HepG2 (cell line): ENCODE measurements around the gene SUPT4H1. TPM values are rescaled to one million over a fixed set of nuclear protein-coding genes. Genes with fewer than 3 reads are reported as not detected.
A peak's percentile ranks its signal among the peaks of the same experiment; 100 is the strongest.

ENCODE experiments used
- GPN1 ChIP-seq: sonication (generic); formaldehyde crosslinking; IDR thresholded peaks from 2 replicates; pipeline ENCODE4 v1.5.1; 2020; ENCODE audit warnings: missing genetic modification reagents, borderline replicate concordance
- HES4 ChIP-seq: sonication (generic); formaldehyde crosslinking; IDR thresholded peaks from 2 replicates; pipeline ENCODE4 v1.9.0; 2021; ENCODE audit warnings: mild to moderate bottlenecking, missing genetic modification reagents, borderline replicate concordance
- PITX1 ChIP-seq: sonication (generic); formaldehyde crosslinking; IDR thresholded peaks from 2 replicates; pipeline ENCODE4 v1.5.1; 2020; ENCODE audit warnings: mild to moderate bottlenecking, missing genetic modification reagents
- SATB2 ChIP-seq: sonication (generic); formaldehyde crosslinking; IDR thresholded peaks from 2 replicates; pipeline ENCODE4 v1.5.0; 2020; ENCODE audit warnings: missing genetic modification reagents
- ZMYM2 ChIP-seq: sonication (generic); formaldehyde crosslinking; IDR thresholded peaks from 2 replicates; pipeline ENCODE4 v1.8.0; 2022; ENCODE audit warnings: mild to moderate bottlenecking, missing genetic modification reagents
- ZNF24 ChIP-seq: fragments of 450-650 bp; IDR thresholded peaks from 2 replicates; pipeline ENCODE4 v1.6.1; 2017; ENCODE audit warnings: antibody characterized with exemption, mild to moderate bottlenecking
- ZNF563 ChIP-seq: sonication (generic); formaldehyde crosslinking; IDR thresholded peaks from 2 replicates; pipeline ENCODE4 v1.8.0; 2022; ENCODE audit warnings: mild to moderate bottlenecking, moderate library complexity, missing genetic modification reagents
- polyA plus RNA-seq, 8 experiments: library from polyadenylated mRNA; depleted of rRNA in 3 of 8; stranded (reverse) in 7 of 8; unstranded in 1 of 8; fragments of >200 nt; fragmentation: Illumina TruSeq in 4 of 8; extraction: Trizol in 4 of 8; gene quantifications; 2 replicates each; pipeline versions ENCODE4 v1.2.1 to v1.2.3, GENCODE V29; 2011 to 2016; ENCODE audit warnings: low read depth in 4 of 8, missing spikeins in 1 of 8, mixed read lengths in 1 of 8; ENCODE audit not compliant: insufficient read depth in 1 of 8
- total RNA-seq, 5 experiments: library from RNA; depleted of rRNA; stranded (reverse); fragments of >200 nt; fragmentation: Illumina TruSeq; extraction: Trizol; gene quantifications; 2 replicates each; pipeline ENCODE4 v1.2.3, GENCODE V29; 2016; ENCODE audit warnings: low read depth in 1 of 5
- TF ChIP-seq, protein P1 (sequence below): sonication (generic); formaldehyde crosslinking; IDR thresholded peaks from 2 replicates; pipeline ENCODE4 v1.8.0; 2023; ENCODE audit warnings: mild to moderate bottlenecking, missing genetic modification reagents
- TF ChIP-seq, protein P2 (sequence below), 2 experiments: sonication (generic) in 1 of 2; formaldehyde crosslinking in 1 of 2; IDR thresholded peaks; 2 replicates each; pipeline versions ENCODE4 v1.4.0 to v1.6.1; 2016 to 2020; ENCODE audit warnings: borderline replicate concordance in 1 of 2, low read depth in 1 of 2, mild to moderate bottlenecking in 1 of 2, missing genetic modification reagents in 1 of 2
- TF ChIP-seq, protein P3 (sequence below): sonication (generic); formaldehyde crosslinking; IDR thresholded peaks from 2 replicates; pipeline ENCODE4 v1.4.0; 2020; ENCODE audit warnings: missing genetic modification reagents
- TF ChIP-seq, protein P4 (sequence below): IDR thresholded peaks from 2 replicates; pipeline ENCODE4 v1.6.1; 2018; ENCODE audit warnings: missing genetic modification reagents, mild to moderate bottlenecking, missing compliant biosample characterization
- TF ChIP-seq, protein P5 (sequence below): sonication (generic); formaldehyde crosslinking; IDR thresholded peaks from 2 replicates; pipeline ENCODE4 v1.9.0; 2021; ENCODE audit warnings: mild to moderate bottlenecking, missing genetic modification reagents

SUPT4H1 gene
- total and polyA plus RNA-seq, 2 of the 13 experiments (the other 11 are each of a cell fraction or from before 2014, with no cell fraction given), result 155 to 244 TPM

DNA sequence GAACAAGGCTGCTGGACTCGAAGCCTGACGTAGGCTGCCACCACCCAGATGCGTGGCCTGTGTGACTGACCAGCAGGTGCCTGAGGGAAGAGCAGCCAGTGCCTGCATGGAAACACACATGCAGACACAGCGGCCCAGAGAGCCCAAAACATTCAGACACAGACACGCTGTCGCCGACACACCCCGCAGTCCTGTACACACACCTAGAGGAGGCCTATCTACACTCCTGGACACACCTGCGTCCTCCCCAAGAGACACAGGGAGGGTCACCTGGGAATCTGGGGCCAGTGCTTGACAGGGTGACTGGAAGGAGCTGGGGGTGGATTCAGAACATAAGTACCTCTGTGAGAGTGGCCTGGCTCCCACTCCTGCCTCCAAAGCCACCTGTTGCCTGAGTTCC is 17.3 kb downstream of the SUPT4H1 start (continued):
- TF ChIP-seq, protein P1, sequence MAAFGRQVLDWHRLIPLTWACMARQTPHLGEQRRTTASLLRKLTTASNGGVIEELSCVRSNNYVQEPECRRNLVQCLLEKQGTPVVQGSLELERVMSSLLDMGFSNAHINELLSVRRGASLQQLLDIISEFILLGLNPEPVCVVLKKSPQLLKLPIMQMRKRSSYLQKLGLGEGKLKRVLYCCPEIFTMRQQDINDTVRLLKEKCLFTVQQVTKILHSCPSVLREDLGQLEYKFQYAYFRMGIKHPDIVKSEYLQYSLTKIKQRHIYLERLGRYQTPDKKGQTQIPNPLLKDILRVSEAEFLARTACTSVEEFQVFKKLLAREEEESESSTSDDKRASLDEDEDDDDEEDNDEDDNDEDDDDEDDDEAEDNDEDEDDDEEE, result 0 out of 2 replicates have a peak, but pooled peaks have one; percentile 59
- TF ChIP-seq SATB2 (CRISPR knock-in tag) (no peak), HES4 (CRISPR knock-in tag) (peak; percentile 57; the same call in 1 of the 2 replicates), PITX1 (CRISPR knock-in tag) (no peak), ZNF24 (no peak), GPN1 (CRISPR knock-in tag) (no peak), ZMYM2 (CRISPR knock-in tag) (no peak), ZNF563 (CRISPR knock-in tag) (peak; percentile 41; the same call in 1 of the 2 replicates)
- TF ChIP-seq, protein P2, sequence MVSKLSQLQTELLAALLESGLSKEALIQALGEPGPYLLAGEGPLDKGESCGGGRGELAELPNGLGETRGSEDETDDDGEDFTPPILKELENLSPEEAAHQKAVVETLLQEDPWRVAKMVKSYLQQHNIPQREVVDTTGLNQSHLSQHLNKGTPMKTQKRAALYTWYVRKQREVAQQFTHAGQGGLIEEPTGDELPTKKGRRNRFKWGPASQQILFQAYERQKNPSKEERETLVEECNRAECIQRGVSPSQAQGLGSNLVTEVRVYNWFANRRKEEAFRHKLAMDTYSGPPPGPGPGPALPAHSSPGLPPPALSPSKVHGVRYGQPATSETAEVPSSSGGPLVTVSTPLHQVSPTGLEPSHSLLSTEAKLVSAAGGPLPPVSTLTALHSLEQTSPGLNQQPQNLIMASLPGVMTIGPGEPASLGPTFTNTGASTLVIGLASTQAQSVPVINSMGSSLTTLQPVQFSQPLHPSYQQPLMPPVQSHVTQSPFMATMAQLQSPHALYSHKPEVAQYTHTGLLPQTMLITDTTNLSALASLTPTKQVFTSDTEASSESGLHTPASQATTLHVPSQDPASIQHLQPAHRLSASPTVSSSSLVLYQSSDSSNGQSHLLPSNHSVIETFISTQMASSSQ (IDR thresholded peaks at IDR 0.05; ENCODE audit: low read depth), result no peak
- TF ChIP-seq, protein P2 (CRISPR knock-in tag; IDR thresholded peaks at IDR 0.05; ENCODE audit: borderline replicate concordance), result no peak
- TF ChIP-seq, protein P3, sequence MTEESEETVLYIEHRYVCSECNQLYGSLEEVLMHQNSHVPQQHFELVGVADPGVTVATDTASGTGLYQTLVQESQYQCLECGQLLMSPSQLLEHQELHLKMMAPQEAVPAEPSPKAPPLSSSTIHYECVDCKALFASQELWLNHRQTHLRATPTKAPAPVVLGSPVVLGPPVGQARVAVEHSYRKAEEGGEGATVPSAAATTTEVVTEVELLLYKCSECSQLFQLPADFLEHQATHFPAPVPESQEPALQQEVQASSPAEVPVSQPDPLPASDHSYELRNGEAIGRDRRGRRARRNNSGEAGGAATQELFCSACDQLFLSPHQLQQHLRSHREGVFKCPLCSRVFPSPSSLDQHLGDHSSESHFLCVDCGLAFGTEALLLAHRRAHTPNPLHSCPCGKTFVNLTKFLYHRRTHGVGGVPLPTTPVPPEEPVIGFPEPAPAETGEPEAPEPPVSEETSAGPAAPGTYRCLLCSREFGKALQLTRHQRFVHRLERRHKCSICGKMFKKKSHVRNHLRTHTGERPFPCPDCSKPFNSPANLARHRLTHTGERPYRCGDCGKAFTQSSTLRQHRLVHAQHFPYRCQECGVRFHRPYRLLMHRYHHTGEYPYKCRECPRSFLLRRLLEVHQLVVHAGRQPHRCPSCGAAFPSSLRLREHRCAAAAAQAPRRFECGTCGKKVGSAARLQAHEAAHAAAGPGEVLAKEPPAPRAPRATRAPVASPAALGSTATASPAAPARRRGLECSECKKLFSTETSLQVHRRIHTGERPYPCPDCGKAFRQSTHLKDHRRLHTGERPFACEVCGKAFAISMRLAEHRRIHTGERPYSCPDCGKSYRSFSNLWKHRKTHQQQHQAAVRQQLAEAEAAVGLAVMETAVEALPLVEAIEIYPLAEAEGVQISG, result no peak
- TF ChIP-seq, protein P4, sequence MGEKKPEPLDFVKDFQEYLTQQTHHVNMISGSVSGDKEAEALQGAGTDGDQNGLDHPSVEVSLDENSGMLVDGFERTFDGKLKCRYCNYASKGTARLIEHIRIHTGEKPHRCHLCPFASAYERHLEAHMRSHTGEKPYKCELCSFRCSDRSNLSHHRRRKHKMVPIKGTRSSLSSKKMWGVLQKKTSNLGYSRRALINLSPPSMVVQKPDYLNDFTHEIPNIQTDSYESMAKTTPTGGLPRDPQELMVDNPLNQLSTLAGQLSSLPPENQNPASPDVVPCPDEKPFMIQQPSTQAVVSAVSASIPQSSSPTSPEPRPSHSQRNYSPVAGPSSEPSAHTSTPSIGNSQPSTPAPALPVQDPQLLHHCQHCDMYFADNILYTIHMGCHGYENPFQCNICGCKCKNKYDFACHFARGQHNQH (CRISPR knock-in tag), result no peak
- TF ChIP-seq, protein P5, sequence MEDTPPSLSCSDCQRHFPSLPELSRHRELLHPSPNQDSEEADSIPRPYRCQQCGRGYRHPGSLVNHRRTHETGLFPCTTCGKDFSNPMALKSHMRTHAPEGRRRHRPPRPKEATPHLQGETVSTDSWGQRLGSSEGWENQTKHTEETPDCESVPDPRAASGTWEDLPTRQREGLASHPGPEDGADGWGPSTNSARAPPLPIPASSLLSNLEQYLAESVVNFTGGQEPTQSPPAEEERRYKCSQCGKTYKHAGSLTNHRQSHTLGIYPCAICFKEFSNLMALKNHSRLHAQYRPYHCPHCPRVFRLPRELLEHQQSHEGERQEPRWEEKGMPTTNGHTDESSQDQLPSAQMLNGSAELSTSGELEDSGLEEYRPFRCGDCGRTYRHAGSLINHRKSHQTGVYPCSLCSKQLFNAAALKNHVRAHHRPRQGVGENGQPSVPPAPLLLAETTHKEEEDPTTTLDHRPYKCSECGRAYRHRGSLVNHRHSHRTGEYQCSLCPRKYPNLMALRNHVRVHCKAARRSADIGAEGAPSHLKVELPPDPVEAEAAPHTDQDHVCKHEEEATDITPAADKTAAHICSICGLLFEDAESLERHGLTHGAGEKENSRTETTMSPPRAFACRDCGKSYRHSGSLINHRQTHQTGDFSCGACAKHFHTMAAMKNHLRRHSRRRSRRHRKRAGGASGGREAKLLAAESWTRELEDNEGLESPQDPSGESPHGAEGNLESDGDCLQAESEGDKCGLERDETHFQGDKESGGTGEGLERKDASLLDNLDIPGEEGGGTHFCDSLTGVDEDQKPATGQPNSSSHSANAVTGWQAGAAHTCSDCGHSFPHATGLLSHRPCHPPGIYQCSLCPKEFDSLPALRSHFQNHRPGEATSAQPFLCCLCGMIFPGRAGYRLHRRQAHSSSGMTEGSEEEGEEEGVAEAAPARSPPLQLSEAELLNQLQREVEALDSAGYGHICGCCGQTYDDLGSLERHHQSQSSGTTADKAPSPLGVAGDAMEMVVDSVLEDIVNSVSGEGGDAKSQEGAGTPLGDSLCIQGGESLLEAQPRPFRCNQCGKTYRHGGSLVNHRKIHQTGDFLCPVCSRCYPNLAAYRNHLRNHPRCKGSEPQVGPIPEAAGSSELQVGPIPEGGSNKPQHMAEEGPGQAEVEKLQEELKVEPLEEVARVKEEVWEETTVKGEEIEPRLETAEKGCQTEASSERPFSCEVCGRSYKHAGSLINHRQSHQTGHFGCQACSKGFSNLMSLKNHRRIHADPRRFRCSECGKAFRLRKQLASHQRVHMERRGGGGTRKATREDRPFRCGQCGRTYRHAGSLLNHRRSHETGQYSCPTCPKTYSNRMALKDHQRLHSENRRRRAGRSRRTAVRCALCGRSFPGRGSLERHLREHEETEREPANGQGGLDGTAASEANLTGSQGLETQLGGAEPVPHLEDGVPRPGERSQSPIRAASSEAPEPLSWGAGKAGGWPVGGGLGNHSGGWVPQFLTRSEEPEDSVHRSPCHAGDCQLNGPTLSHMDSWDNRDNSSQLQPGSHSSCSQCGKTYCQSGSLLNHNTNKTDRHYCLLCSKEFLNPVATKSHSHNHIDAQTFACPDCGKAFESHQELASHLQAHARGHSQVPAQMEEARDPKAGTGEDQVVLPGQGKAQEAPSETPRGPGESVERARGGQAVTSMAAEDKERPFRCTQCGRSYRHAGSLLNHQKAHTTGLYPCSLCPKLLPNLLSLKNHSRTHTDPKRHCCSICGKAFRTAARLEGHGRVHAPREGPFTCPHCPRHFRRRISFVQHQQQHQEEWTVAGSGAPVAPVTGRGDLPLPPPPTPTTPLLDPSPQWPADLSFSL (CRISPR knock-in tag), result peak; percentile 30; the same call in 1 of the 2 replicates
